Aorta (tissue), 5 donors: ENCODE data around the gene ARHGAP25. TPM values are rescaled to one million over a fixed set of nuclear protein-coding genes. Genes with fewer than 3 reads are reported as not detected.

ENCODE experiments used
- ATAC-seq: fragments of 200-7000 bp; cut with Tn5 transposase; one replicate; pipeline ENCODE4 v1.9.1; 2022; ENCODE audit warnings: moderate library complexity; ENCODE audit not compliant: low FRiP score
- DNase-seq, 2 donors: peaks; one replicate each; pipeline ENCODE4 v3.0.0-alpha.2; 2020
- H3K27ac ChIP-seq, 2 donors: one replicate each; pipeline ENCODE4 v1.5.1; 2013; ENCODE audit warnings: low read length in 2 of 2, mild to moderate bottlenecking in 2 of 2, moderate library complexity in 2 of 2, control low read depth in 1 of 2, inconsistent platforms in 1 of 2, low read depth in 1 of 2
- H3K27me3 ChIP-seq, 2 donors: one replicate each; pipeline ENCODE4 v1.6.1; 2013; ENCODE audit warnings: control low read depth in 1 of 2, low read length in 1 of 2, mild to moderate bottlenecking in 1 of 2, moderate library complexity in 1 of 2; ENCODE audit not compliant: insufficient read depth in 2 of 2, control insufficient read depth in 1 of 2
- H3K36me3 ChIP-seq, 2 donors: one replicate each; pipeline ENCODE4 v1.6.1; 2013; ENCODE audit warnings: control low read depth in 1 of 2, low read length in 1 of 2, mild to moderate bottlenecking in 1 of 2; ENCODE audit not compliant: insufficient read depth in 2 of 2, control insufficient read depth in 1 of 2
- H3K4me1 ChIP-seq, 2 donors: one replicate each; pipeline ENCODE4 v1.6.1; 2013; ENCODE audit warnings: low read length in 2 of 2, control low read depth in 1 of 2, mild to moderate bottlenecking in 1 of 2, moderate library complexity in 1 of 2; ENCODE audit not compliant: insufficient read depth in 2 of 2, control insufficient read depth in 1 of 2
- H3K4me3 ChIP-seq, 2 donors: one replicate each; pipeline ENCODE4 v1.5.1; 2013; ENCODE audit warnings: low read length in 2 of 2, control low read depth in 1 of 2, mild to moderate bottlenecking in 1 of 2
- H3K9me3 ChIP-seq: one replicate; pipeline ENCODE4 v1.6.1; 2013; ENCODE audit warnings: mild to moderate bottlenecking, low read length; ENCODE audit not compliant: control insufficient read depth
- WGBS, 2 donors: extraction: QIAGEN DNeasy Blood & Tissue Kit; methylation state at CpG; one replicate each; pipeline ENCODE4 v1.1.7; 2013; 5-methylcytosine and 5-hydroxymethylcytosine counted together
- intact Hi-C, 2 donors: fragments of 100-400 bp; cut with DNase I; formaldehyde crosslinking; loops; one replicate each; pipeline versions ENCODE4 v1.14.2 to v1.15.0; 2022
- polyA plus RNA-seq, 2 donors: library from polyadenylated mRNA; stranded (reverse); fragments of 200-250 nt; gene quantifications; one replicate each; pipeline ENCODE4 v1.2.3, GENCODE V29; 2013
- total RNA-seq, 2 donors: library from RNA; stranded (reverse); fragmentation: NEBNext Ultra II Directional; extraction: Animal tissue kit (Norgen Biotek cat#: 25700); gene quantifications; one replicate each; pipeline ENCODE4 v1.2.1, GENCODE V29; 2021
- donor health status: healthy with polysubstance abuse.
- donor health status: Bipolar disorder and iron deficiency.
- donor health status: DM: no; HTN: no; CAD: no.
- donor health status: DM: no; HTN: no; CAD: no.
- donor health status: DM: yes; HTN: yes; CAD: no.

ARHGAP25 gene
- total and polyA plus RNA-seq, 4 donors: 2.6 to 21.1 (median 6.4) TPM

- 50 to 60% methylated on average over 1 of the region's 1 CpG for WGBS, 2 donors
- no peaks in the 10 kb centered on the region for H3K4me1 ChIP-seq
- no peaks in the 10 kb centered on the region for H3K27me3 ChIP-seq
- no peak overlapping the region for H3K4me3 ChIP-seq
- no peak for DNase-seq
- intact Hi-C loops: no loop called here
- no peaks in the 10 kb centered on the region for H3K9me3 ChIP-seq
- H3K27ac ChIP-seq: no peak overlapping the region
- H3K36me3 ChIP-seq: no peaks in the 10 kb centered on the region
- ATAC-seq: no peak
Observed at GRCh38 chr2:68784915-68785314, 50.3 kb downstream of the ARHGAP25 start.

- Histone ChIP-seq H3K4me1 (no peaks in the 10 kb centered on the region), H3K27me3 (no peaks in the 10 kb centered on the region), H3K36me3 (no peaks in the 10 kb centered on the region), H3K9me3 (no peaks in the 10 kb centered on the region), H3K4me3 (no peak overlapping the region), H3K27ac (no peak overlapping the region)
- 83 to 97% methylated on average over 4 of the region's 4 CpGs for WGBS, 2 donors
- no peak for ATAC-seq
- no peak for DNase-seq
- intact Hi-C loops: no loop called here
Observed at GRCh38 chr2:68787356-68787755, 52.7 kb downstream of the ARHGAP25 start.

GRCh38 chr2:68789603-68790002, 55.0 kb downstream of the ARHGAP25 start:
- intact Hi-C loops: no loop called here
- Histone ChIP-seq H3K36me3 (no peaks in the 10 kb centered on the region), H3K27me3 (no peaks in the 10 kb centered on the region), H3K4me3 (no peak overlapping the region), H3K9me3 (no peaks in the 10 kb centered on the region), H3K27ac (no peak overlapping the region), H3K4me1 (no peaks in the 10 kb centered on the region)
- ATAC-seq (no peak), DNase-seq (no peak)
- WGBS, 2 donors: 95% methylated on average over 7 of the region's 7 CpGs

- H3K27ac ChIP-seq: no peak overlapping the region
- intact Hi-C loops: no loop called here
- no peak for ATAC-seq
Observed at GRCh38 chr2:68790600-68790999, 56.0 kb downstream of the ARHGAP25 start.

GRCh38 chr2:68791914-68792313, 57.3 kb downstream of the ARHGAP25 start:
- WGBS, 2 donors: 69 to 83% methylated on average over 1 of the region's 1 CpG
- ATAC-seq (no peak), DNase-seq (no peak)
- Histone ChIP-seq H3K4me3 (no peak overlapping the region), H3K36me3 (no peaks in the 10 kb centered on the region), H3K27me3 (no peaks in the 10 kb centered on the region), H3K27ac (no peak overlapping the region), H3K9me3 (no peaks in the 10 kb centered on the region), H3K4me1 (no peaks in the 10 kb centered on the region)
- intact Hi-C loops: no loop called here

More at GRCh38 chr2:68790600-68790999, 56.0 kb downstream of the ARHGAP25 start:
- Histone ChIP-seq H3K9me3 (no peaks in the 10 kb centered on the region), H3K4me1 (no peaks in the 10 kb centered on the region), H3K36me3 (no peaks in the 10 kb centered on the region), H3K4me3 (no peak overlapping the region), H3K27me3 (no peaks in the 10 kb centered on the region)
- 72 to 79% methylated on average over 7 of the region's 7 CpGs for WGBS, 2 donors
- DNase-seq: no peak

- no peak overlapping the region for H3K27ac ChIP-seq
- H3K27me3 ChIP-seq: no peaks in the 10 kb centered on the region
- H3K9me3 ChIP-seq: no peaks in the 10 kb centered on the region
- H3K4me3 ChIP-seq: no peak overlapping the region
- 97 to 99% methylated on average over 4 of the region's 4 CpGs for WGBS, 2 donors
- H3K36me3 ChIP-seq: no peaks in the 10 kb centered on the region
- ATAC-seq (no peak), DNase-seq (no peak)
- H3K4me1 ChIP-seq: no peaks in the 10 kb centered on the region
- intact Hi-C loops: no loop called here
Observed at GRCh38 chr2:68792751-68793150, 58.1 kb downstream of the ARHGAP25 start.

GRCh38 chr2:68796295-68796905, 61.8 kb downstream of the ARHGAP25 start:
- no peak overlapping the region for H3K4me3 ChIP-seq
- H3K27me3 ChIP-seq: no peaks in the 10 kb centered on the region
- DNase-seq (no peak), ATAC-seq (no peak)
- H3K9me3 ChIP-seq: no peaks in the 10 kb centered on the region
- intact Hi-C loops: no loop called here
- H3K4me1 ChIP-seq: no peaks in the 10 kb centered on the region
- H3K27ac ChIP-seq: no peak overlapping the region
- 89 to 91% methylated on average over 3 of the region's 3 CpGs for WGBS, 2 donors
- no peaks in the 10 kb centered on the region for H3K36me3 ChIP-seq

- no peaks in the 10 kb centered on the region for H3K36me3 ChIP-seq
- intact Hi-C loops: no loop called here
- ATAC-seq: no peak
- no peaks in the 10 kb centered on the region for H3K27me3 ChIP-seq
- no peak overlapping the region for H3K4me3 ChIP-seq
- no peak for DNase-seq
- no peaks in the 10 kb centered on the region for H3K4me1 ChIP-seq
- H3K9me3 ChIP-seq: no peaks in the 10 kb centered on the region
- no peak overlapping the region for H3K27ac ChIP-seq
Observed at GRCh38 chr2:68798569-68798968, 64.0 kb downstream of the ARHGAP25 start.

GRCh38 chr2:68799140-68800026, 64.8 kb downstream of the ARHGAP25 start:
- no peaks in the 10 kb centered on the region for H3K9me3 ChIP-seq
- H3K4me3 ChIP-seq: no peak overlapping the region
- intact Hi-C loops: no loop called here
- no peaks in the 10 kb centered on the region for H3K4me1 ChIP-seq
- 86 to 87% methylated on average over 14 of the region's 14 CpGs for WGBS, 2 donors
- no peak for ATAC-seq
- DNase-seq: no peak
- H3K27me3 ChIP-seq: no peaks in the 10 kb centered on the region
- no peak overlapping the region for H3K27ac ChIP-seq
- no peaks in the 10 kb centered on the region for H3K36me3 ChIP-seq
